GM18507 (cell line): Measurements from ENCODE around the gene FAM83C.

Source experiments
- DNase-seq: peaks from one replicate; pipeline ENCODE4 v3.0.0; 2011; ENCODE audit warnings: low read depth; ENCODE audit not compliant: insufficient read length; ENCODE audit errors: extremely low spot score
- FAIRE-seq: peaks from 2 replicates; lab custom pipeline; 2011; peaks lifted over from hg19 to GRCh38; lab: Jason Lieb, UNC

The FAM83C gene

GRCh38 chr20:35301426-35301825 is 9.2 kb upstream of the FAM83C start:
- DNase-seq (no peak), FAIRE-seq (no peak)

DNA sequence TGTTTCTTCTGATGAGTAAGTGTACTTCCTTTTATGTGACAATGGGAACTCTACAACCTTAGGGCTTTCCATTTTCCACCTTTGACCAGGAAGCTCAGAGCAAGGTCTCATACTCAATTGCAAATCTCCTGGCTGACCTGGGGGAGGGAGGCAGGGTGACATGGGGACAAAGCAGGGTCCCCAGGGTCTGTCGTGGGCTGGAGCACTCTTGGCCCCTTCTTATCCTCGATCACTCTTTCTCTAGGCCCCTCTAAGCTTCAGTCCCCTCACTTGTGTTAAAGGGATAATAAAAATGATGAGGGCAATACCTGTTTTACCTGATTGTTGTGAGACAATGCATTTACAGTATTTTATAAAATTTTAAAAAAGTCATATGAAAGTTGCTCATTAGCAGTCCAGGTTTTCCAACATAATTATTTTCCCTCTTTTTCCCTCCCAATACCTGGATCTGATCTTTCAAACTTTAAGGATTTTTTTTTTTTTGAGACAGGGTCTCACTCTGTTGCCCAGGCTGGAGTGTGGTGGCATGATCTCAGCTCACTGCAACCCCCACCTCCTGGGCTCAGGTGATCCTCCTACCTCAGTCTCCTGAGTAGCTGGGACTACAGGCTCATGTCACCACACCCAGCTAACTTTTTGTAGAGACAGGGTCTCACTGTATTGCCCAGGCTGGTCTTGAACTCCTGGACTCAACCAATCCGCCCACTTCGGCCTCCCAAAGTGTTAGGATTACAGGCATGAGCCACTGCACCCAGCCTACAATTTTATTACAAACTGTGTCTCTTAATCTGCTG is 8.4 kb upstream of the FAM83C start:
- DNase-seq (no peak), FAIRE-seq (no peak)

- DNase-seq (no peak), FAIRE-seq (no peak)
Observed at GRCh38 chr20:35299780-35300179, 7.6 kb upstream of the FAM83C start.

DNA sequence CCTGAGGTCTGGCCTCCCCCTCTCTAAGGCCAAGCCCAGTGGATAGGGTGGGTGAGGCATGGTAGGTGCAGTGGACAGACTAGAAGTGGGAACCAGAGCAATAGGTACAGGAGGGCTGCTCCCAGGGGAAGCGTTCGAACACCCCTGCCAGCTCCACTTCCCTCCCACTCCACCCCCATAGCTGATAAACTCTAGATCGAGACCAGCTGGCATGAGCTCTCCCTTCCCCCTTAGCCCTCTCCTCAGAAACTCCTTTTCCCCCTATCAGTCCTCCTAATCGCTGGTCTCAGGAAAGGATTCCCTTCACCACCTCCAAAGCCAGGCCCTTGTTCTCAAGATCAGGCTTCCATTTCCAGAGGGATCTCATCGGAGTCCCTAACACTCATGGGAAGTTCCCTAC is 6.0 kb upstream of the FAM83C start:
- FAIRE-seq (no peak), DNase-seq (no peak)

DNA sequence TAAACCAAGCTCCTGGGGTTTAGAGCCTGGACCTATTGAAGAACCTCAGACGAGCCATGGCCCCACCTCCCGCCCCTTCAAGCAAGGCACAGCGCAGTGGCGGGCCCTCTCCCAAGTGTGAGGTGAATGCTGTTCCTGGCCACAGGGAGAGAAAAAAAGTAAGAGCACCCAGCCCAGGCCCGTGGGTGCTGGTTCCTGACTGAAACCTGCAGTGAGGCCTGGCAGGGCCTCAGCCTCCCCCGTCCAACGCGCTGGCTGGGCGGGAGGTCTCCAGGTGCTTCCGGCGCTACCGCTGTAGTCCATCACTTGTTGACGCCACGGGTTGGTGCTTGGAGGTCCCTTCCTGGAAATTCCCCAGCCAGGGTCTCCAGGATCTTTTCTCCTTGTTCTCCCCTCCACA is 5.5 kb upstream of the FAM83C start:
- FAIRE-seq (no peak), DNase-seq (no peak)

DNA sequence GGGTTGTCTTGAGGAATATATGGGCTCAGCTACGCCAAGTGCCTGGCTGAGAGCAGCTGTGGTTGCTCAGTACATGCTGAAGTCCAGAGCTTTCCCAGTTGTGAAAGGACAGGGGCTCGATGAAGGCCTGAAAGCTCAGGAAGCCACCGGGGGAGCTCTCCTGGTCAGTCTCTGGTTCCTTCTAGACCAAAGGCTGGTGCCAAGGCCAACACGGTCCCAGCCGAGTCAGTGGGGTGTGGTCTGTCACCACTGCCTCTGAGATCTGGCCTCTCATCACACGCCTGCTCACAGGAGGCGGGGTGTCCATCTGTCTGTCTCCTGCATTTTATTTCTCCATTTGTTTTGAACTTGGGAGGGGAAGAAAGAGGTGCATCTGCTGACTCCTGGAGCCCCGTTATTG is 4.9 kb upstream of the FAM83C start:
- FAIRE-seq (no peak), DNase-seq (no peak)

GRCh38 chr20:35296101-35296554 is 3.9 kb upstream of the FAM83C start:
- no peak for FAIRE-seq
- no peak for DNase-seq

DNA sequence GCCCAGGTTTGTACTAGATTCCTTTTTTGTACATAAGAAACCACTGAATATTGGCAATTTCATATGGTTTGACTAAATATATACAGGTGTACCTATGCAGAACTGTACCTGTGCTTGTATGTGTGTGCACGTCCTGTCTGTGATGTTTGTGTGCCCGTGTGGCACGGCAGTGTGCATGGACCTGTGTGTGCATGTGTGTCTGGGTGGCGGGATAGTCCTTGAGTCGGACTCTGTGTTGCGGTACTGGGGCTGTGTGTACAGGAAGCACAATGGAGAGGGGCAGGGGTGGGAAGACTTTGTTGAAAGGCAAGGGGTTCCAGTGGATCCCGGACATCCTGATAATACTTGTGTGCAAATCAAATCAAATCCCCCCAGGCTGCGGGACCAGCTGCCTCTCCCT is 3.4 kb upstream of the FAM83C start:
- FAIRE-seq (no peak), DNase-seq (no peak)

DNA sequence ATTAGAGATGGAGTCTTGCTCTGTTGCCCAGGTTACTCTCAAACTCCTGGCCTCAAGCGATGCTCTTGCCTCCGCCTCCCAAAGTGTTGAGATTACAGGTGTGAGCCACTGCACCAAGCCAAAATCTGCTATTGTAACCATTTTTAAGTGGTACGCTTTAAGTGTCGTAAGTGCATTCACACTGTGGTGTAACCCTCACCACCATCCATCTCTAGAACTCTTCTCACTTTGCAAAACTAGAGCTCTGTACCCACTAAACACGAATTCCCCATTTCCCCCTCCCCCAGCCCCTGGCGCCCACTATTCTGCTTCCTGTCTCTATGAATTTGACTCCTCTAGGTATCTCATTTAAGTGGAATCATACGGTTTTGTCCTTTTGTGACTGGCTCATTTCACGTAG is 2.8 kb upstream of the FAM83C start:
- no peak for FAIRE-seq
- no peak for DNase-seq

GRCh38 chr20:35294293-35294685 is 2.1 kb upstream of the FAM83C start:
- FAIRE-seq (no peak), DNase-seq (no peak)

DNA sequence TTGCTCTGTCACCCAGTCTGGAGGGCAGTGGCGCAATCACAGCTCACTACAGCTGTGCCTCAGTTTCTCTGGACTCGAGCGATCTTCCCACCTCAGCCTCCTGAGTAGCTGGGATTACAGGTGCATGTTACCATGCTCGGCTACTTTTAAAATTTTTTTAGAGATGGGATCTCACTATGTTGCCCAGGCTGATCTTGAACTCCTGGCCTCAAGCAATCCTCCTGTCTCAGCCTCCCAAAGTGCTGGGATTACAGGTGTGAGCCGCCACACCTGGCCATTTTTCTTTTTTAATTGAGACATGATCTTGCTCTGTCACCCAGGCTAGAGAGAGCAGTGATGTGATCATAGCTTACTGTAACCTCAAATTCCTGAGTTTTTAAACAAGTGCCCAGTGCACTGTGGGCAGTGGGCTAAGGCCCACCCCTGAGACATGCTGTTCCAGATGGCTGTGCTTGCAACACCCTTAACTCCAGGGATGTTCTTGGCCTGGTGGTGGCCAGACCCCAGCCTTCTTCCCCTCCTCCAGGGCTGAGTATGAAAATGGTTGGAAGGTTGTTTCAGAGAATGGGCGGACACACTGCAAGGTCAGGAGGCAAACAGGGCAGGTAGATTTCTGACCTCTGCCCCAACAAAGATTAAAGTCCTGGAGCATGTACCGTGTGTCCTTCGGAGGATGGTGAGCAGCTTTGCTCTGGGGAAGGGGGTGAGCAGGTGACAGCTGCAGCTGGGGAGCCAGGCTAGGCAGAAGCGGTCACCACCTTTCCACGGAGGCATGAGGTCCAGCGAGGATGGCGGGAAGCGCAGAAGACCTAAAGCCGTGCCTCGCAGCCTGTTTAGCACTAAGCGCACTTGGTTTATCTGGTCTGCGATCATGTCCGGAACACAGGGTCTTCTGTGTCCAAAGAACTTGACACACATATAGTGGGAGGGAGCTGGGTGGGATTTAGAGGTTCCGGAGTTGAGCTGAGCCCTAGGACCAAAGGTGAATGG is 1.4 kb upstream of the FAM83C start:
- no peak for FAIRE-seq
- DNase-seq = no peak

DNA sequence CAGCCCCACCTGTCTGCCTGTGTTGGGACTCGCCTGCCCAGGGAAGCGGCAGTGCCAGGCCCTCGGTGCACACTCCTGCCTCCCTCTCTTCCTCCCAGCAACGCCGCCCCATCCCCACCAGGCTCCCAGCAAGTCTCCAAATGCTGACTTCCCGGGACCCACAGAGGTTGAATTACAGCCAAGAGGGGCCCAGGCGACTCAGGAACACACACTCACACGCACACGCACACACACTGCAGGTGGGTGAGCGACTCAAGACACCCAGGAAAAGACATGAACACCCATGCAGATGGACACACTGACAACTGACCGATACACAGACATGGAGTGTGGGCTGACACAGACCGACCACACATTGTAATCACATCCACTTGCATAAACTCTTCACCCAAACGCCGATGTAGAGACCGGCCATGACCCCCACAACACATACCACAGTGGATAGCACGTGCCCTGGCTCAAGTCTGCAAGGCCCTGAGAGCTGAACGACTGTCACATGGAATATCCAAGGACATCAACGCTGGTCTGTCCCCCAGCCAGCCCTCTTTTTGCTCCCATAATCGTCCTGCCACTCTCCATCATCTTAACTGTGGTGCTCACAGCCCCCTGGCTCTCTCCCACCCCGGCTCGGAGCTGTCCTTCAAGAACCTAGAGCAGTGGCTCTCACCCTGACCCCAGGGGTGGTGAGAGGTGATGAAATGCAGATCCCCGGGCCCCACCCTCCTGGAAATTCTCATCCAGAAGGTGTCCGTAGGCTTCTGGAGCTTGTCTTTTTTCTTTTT is 470 bp upstream of the FAM83C start:
- DNase-seq (no peak), FAIRE-seq (no peak)

DNA sequence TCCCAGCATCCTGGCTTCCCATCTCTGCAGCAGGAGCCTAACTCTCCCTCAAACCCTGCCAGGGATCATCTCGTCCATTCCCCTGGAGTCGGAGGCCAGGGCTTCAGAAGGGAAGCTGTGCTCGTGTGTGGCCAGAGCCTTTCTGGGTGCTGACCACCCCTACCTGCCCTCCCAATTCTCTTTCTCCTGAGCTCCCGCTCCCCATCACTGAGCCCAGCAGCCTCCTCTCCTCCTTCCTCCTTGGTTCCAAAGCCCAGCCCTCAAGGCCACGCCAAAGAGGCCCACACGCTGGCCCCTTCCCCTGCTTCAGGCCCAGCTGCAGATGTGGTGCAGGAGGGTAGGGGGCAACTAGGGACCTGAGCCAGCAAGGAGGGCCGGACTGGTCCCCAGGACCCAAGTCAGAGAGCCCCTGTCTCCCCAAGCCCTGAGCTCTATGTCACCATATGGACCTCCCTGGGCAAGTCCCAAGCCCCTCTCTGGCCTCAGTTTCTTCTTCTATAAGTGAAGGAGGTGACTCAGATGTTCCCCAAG is 1.3 kb downstream of the FAM83C start:
- DNase-seq = no peak
- FAIRE-seq = no peak

DNA sequence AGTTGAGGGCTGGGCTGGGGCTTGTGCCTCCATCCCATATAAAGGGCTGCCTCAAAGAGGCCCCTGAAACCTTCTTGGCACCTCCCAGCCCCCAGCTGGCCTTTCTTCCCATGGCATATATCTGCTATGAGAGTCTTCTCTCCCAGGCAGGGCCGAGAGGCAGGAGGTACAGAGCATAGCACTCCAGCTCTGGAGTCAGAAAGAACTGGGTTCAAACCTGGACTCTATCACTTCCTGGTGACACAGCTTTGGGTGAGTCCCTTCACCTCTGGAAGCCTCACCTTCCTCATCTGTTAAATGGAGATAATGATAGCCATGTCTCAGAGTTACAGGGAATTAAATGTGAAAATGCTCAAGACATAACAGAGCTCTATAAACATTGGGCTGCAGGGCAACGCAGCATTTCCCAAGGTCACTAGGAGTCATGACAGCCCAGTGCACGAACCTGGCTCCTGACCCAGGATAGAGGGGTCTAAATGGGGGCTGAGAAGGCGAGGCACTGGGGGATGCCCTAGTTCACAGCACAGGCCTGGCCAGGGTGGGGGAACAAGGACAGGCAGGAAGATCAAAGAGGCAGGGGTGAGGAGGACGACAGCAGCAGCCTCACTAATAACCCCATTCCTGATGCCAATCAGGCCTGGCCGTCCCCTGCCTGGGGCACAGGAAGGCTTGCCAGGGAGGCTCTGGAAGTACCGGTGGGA is 1.9 kb downstream of the FAM83C start:
- FAIRE-seq (no peak), DNase-seq (no peak)

- DNase-seq = no peak
- no peak for FAIRE-seq
Observed at GRCh38 chr20:35288325-35289060, 3.7 kb downstream of the FAM83C start.

- no peak for FAIRE-seq
- no peak for DNase-seq
Observed at GRCh38 chr20:35287509-35288324, 4.5 kb downstream of the FAM83C start.

GRCh38 chr20:35286899-35287508 is 5.2 kb downstream of the FAM83C start:
- no peak for FAIRE-seq
- no peak for DNase-seq
